Loucy (cell line): ENCODE results near the gene RAP1GDS1.

Source experiments
- EZH2phosphoT487 ChIP-seq: fragments of 200-600 bp; IDR thresholded peaks from 2 replicates; pipeline ENCODE4 v1.6.1; 2018; ENCODE audit warnings: antibody characterized with exemption, mild to moderate bottlenecking, moderate library complexity, borderline replicate concordance
- TF ChIP-seq, protein P1 (sequence below): fragments of 200-600 bp; sonication (generic); conservative IDR thresholded peaks from 2 replicates; pipeline ENCODE4 v1.5.1; 2014; ENCODE audit warnings: mild to moderate bottlenecking, antibody characterized with exemption, low read length

- TF ChIP-seq, protein P1, sequence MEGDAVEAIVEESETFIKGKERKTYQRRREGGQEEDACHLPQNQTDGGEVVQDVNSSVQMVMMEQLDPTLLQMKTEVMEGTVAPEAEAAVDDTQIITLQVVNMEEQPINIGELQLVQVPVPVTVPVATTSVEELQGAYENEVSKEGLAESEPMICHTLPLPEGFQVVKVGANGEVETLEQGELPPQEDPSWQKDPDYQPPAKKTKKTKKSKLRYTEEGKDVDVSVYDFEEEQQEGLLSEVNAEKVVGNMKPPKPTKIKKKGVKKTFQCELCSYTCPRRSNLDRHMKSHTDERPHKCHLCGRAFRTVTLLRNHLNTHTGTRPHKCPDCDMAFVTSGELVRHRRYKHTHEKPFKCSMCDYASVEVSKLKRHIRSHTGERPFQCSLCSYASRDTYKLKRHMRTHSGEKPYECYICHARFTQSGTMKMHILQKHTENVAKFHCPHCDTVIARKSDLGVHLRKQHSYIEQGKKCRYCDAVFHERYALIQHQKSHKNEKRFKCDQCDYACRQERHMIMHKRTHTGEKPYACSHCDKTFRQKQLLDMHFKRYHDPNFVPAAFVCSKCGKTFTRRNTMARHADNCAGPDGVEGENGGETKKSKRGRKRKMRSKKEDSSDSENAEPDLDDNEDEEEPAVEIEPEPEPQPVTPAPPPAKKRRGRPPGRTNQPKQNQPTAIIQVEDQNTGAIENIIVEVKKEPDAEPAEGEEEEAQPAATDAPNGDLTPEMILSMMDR: no peak
- TF ChIP-seq EZH2phosphoT487: no peak
Measured at GRCh38 chr4:98290511-98290910, 29.3 kb downstream of the RAP1GDS1 start.
